HepG2 (cell line): ENCODE results near the gene CFAP92. TPM values are rescaled to one million over a fixed set of nuclear protein-coding genes. Genes with fewer than 3 reads are reported as not detected.

Experiments
- LCORL ChIP-seq, 2 experiments: fragments of 450-650 bp in 1 of 2; sonication (generic) in 1 of 2; formaldehyde crosslinking in 1 of 2; IDR thresholded peaks; 2 replicates each; pipeline versions ENCODE4 v1.5.0 to v1.6.1; 2017 to 2020; ENCODE audit warnings: antibody characterized with exemption in 1 of 2, missing genetic modification reagents in 1 of 2
- STAT6 ChIP-seq: sonication (generic); formaldehyde crosslinking; IDR thresholded peaks from 2 replicates; pipeline ENCODE4 v1.4.0; 2020; ENCODE audit warnings: missing genetic modification reagents, mild to moderate bottlenecking, borderline replicate concordance
- ZBTB3 ChIP-seq: sonication (generic); formaldehyde crosslinking; IDR thresholded peaks from 2 replicates; pipeline ENCODE4 v1.4.0; 2020; ENCODE audit warnings: low read depth, mild to moderate bottlenecking, moderate library complexity, missing genetic modification reagents, borderline replicate concordance
- ZIK1 ChIP-seq: sonication (generic); formaldehyde crosslinking; IDR thresholded peaks from 2 replicates; pipeline ENCODE4 v1.5.0; 2020; ENCODE audit warnings: mild to moderate bottlenecking, low read depth, missing genetic modification reagents, borderline replicate concordance
- ZNF281 ChIP-seq: sonication (generic); formaldehyde crosslinking; IDR thresholded peaks from 2 replicates; pipeline ENCODE4 v1.4.0; 2020; ENCODE audit warnings: missing genetic modification reagents, borderline replicate concordance
- ZNF318 ChIP-seq: sonication (generic); formaldehyde crosslinking; IDR thresholded peaks from 2 replicates; pipeline ENCODE4 v1.4.0; 2020; ENCODE audit warnings: mild to moderate bottlenecking, missing genetic modification reagents
- ZNF543 ChIP-seq: sonication (generic); formaldehyde crosslinking; IDR thresholded peaks from 2 replicates; pipeline ENCODE4 v1.4.0; 2020; ENCODE audit warnings: mild to moderate bottlenecking, missing genetic modification reagents
- ZNF704 ChIP-seq: sonication (generic); formaldehyde crosslinking; IDR thresholded peaks from 2 replicates; pipeline ENCODE4 v1.8.1; 2023; ENCODE audit warnings: mild to moderate bottlenecking, inconsistent platforms, moderate library complexity, missing genetic modification reagents, borderline replicate concordance
- ZSCAN30 ChIP-seq: sonication (generic); formaldehyde crosslinking; IDR thresholded peaks from 2 replicates; pipeline ENCODE4 v1.5.0; 2020; ENCODE audit warnings: mild to moderate bottlenecking, missing genetic modification reagents
- polyA plus RNA-seq, 8 experiments: library from polyadenylated mRNA; depleted of rRNA in 3 of 8; stranded (reverse) in 7 of 8; unstranded in 1 of 8; fragments of >200 nt; fragmentation: Illumina TruSeq in 4 of 8; extraction: Trizol in 4 of 8; gene quantifications; 2 replicates each; pipeline versions ENCODE4 v1.2.1 to v1.2.3, GENCODE V29; 2011 to 2016; ENCODE audit warnings: low read depth in 4 of 8, missing spikeins in 1 of 8, mixed read lengths in 1 of 8; ENCODE audit not compliant: insufficient read depth in 1 of 8
- total RNA-seq, 5 experiments: library from RNA; depleted of rRNA; stranded (reverse); fragments of >200 nt; fragmentation: Illumina TruSeq; extraction: Trizol; gene quantifications; 2 replicates each; pipeline ENCODE4 v1.2.3, GENCODE V29; 2016; ENCODE audit warnings: low read depth in 1 of 5

Gene CFAP92
- total and polyA plus RNA-seq, 2 of the 13 experiments (the other 11 are each of a cell fraction or from before 2014, with no cell fraction given), result 0.18 to 0.46 TPM

GRCh38 chr3:128879125-128879969 lies 114.5 kb downstream of the CFAP92 start, which contains the start of gene ACAD9 (continued):
- no peak for TF ChIP-seq ZNF318 (CRISPR knock-in tag)
- peak; percentile 94; the same call in 1 of the 2 replicates for TF ChIP-seq ZNF704
- no peak for TF ChIP-seq LCORL (IDR thresholded peaks at IDR 0.05)
- TF ChIP-seq LCORL (CRISPR knock-in tag; IDR thresholded peaks at IDR 0.05), result peak; percentile 81
- TF ChIP-seq ZNF543 (CRISPR knock-in tag), result peak; percentile 77; the same call in 1 of the 2 replicates
- peak; percentile 94; the same call in 1 of the 2 replicates for TF ChIP-seq ZIK1
- peak; percentile 52; the same call in 1 of the 2 replicates for TF ChIP-seq ZNF281 (CRISPR knock-in tag)
- TF ChIP-seq ZSCAN30 (CRISPR knock-in tag), result no peak
- TF ChIP-seq ZBTB3 (CRISPR knock-in tag), result 0 out of 2 replicates have a peak, but pooled peaks have one; percentile 33
- TF ChIP-seq STAT6 (CRISPR knock-in tag), result peak; percentile 91; the same call in 1 of the 2 replicates
